Fibroblast of lung (primary cell): Measurements from ENCODE around the gene LAMA4.

Experiments used
- EZH2 ChIP-seq: IDR thresholded peaks from 2 replicates; pipeline ENCODE4 v1.5.1; 2012; ENCODE audit warnings: low read length, control low read depth, mild to moderate bottlenecking; ENCODE audit errors: missing control alignments
- TF ChIP-seq, protein P1 (sequence below), 2 donors: IDR thresholded peaks in 1 of 2; conservative IDR thresholded peaks in 1 of 2; 1 replicate in 1 of 2; 2 replicates in 1 of 2; pipeline ENCODE4 v1.5.1; 2011 to 2012; ENCODE audit warnings: low read length in 2 of 2, control low read depth in 1 of 2, inconsistent platforms in 1 of 2, low read depth in 1 of 2, mild to moderate bottlenecking in 1 of 2

DNA sequence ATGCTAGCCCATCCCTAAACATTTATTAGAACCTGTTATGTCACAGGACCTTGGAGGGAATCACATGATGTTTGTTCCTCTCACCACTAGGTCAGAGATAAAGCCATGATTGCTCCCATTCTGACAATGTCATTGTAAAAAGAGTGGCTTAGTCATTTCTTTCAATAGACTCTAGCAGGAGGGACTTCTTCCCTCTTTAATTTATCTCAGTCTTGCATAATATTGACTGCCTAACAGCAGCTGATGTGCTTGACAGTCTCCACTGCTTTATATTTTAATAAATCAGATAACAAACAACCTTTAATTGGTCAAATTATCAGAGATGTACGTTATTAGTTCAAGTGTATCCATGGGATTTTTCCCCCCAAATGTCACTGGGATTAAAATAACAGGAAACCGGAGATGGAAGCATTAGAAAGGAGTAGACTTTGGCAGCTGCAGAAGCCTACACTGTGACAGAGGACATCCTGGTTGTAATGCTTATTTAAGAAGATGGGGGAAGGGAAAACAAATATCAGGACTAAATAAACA, 39.6 kb downstream of the LAMA4 start:
- TF ChIP-seq, protein P1, sequence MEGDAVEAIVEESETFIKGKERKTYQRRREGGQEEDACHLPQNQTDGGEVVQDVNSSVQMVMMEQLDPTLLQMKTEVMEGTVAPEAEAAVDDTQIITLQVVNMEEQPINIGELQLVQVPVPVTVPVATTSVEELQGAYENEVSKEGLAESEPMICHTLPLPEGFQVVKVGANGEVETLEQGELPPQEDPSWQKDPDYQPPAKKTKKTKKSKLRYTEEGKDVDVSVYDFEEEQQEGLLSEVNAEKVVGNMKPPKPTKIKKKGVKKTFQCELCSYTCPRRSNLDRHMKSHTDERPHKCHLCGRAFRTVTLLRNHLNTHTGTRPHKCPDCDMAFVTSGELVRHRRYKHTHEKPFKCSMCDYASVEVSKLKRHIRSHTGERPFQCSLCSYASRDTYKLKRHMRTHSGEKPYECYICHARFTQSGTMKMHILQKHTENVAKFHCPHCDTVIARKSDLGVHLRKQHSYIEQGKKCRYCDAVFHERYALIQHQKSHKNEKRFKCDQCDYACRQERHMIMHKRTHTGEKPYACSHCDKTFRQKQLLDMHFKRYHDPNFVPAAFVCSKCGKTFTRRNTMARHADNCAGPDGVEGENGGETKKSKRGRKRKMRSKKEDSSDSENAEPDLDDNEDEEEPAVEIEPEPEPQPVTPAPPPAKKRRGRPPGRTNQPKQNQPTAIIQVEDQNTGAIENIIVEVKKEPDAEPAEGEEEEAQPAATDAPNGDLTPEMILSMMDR (conservative IDR thresholded peaks at IDR 0.05 in 1 of 2, IDR thresholded peaks at IDR 0.05 in 1 of 2; ENCODE audit: low read depth in 1 of 2, low read length in 2 of 2) = no peak
- TF ChIP-seq EZH2 = no peak
